HT-29 (cell line): ENCODE data around the gene BCAS3. TPM values are rescaled to one million over a fixed set of nuclear protein-coding genes. Genes with fewer than 3 reads are reported as not detected.
"Not testable (repeated sequence)": the region's sequence is repeated elsewhere in the genome, so short reads cannot be mapped to it uniquely, and the experiment has no call there.

ENCODE experiments used
- DNase-seq: peaks from one replicate; pipeline ENCODE4 v3.0.0-alpha.2; 2015; ENCODE audit warnings: low spot score
- total RNA-seq: library from RNA; depleted of rRNA; stranded (reverse); fragments of >200 nt; shearing (Covaris generic); gene quantifications from 2 replicates; pipeline ENCODE4 v1.2.3, GENCODE V29; 2014

The BCAS3 gene
- total RNA-seq, 1 experiment from 2014 or later = 10.2 TPM

DNA sequence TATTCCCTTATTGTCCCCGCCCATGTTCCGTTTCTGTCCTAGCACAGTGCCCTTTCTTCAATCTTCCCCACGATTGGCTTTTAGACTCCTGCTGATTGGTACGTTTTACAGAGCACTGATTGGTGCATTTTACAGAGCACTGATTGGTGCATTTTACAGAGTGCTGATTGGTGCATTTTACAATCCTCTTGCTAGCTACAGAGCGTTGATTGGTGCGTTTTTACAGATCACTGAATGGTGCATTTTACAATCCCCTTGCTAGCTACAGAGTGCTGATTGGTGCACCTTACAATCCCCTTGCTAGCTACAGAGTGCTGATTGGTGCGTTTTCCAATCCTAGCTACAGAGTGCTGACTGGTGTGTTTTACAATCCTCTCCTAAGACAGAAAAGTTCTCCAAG, 3.0 kb upstream of the BCAS3 start:
- not testable (repeated sequence) for DNase-seq

DNA sequence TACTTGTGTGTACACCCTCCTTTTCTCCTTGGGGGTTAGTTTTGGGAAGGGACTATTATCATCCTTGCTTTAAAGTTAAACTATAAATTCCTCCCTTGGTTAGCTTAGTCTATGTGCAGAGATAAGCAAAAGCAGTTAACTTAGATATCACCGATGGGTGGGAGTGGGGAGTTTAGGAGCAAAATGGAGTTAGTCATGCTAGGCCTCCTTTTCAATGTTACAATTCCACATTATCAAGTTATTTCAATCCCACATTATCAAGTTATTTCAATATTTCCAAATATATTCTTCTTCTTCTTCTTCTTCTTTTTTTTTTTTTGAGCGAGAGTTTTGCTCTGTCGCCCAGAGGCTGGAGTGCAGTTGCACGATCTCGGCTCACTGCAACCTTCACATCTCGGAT, 1.7 kb upstream of the BCAS3 start:
- DNase-seq = no peak

DNA sequence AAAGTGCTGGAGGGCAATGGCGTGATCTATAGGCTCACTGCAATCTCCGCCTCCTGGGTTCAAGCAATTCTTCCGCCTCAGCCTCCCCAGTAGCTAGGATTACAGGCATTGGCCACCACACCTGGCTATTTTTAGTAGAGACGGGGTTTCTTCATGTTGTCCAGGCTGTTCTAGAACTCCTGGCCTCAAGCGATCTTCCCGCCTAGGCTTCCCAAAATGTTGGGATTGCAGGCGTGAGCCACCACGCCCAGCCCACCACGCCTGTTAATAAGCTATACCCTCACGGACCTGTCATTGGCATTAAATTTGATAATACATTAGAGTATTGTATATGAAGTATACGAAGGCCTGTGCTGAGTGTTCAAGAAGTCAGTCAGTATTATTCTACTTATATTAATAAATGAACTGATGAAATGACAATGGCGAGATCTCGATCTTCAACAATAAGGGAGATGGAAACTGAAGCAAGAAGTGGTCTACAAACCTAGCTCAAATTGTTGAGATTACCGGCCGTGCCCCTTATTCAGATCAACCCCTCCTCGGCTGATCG, 818 bp upstream of the BCAS3 start:
- no peak for DNase-seq

DNA sequence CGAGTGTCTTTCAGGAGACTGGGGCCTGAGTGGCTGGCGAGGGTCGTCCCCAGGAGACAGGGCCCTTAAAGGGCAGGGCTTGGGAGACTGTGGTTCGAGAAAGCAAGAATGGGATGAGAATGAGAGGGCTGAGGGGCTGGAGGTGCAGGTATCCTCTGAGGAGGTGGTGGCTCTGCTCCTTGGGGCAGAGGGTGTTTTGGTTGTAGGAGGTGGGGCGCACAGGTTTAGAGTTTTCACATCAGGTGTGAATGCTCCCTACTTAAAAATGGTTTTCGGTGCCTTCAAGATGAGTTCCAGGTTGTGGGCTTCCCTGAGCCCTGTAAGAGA, 430 bp downstream of the BCAS3 start:
- DNase-seq = no peak

DNA sequence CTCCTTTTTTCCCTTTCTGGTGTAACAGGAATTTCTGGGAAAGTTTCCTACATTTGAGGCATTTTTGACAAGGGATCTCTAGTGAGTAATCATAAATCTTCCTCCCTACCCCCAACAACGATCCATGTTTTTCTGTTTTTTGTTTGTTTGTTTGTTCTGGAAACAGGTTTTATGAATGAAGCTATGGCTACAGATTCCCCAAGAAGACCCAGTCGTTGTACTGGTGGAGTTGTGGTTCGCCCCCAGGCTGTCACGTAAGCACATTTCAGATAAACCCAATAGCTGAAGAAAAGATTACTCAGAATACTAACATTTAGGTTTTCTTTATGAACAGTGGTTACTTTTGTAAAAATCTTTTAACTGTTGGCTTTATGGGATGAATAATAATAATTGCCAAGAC, 1.6 kb downstream of the BCAS3 start:
- no peak for DNase-seq

DNA sequence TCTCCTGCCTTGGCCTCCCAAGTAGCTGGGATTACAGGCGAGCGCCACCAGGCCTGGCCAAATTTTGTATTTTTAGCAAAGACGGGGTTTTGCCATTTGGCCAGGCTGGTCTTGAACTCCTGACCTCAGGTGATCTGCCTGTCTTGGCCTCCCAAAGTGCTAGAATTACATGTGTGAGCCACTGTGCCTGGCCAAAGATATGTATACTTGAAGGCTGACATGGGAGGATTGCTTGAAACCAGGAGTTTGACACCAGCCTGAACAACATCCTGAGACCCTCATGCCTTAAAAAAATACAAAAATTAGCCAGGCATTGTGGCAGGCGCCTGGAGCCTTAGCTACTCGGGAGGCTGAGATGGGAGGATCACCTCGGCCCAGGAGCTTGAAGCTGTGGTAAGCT, 3.1 kb downstream of the BCAS3 start:
- no peak for DNase-seq

DNA sequence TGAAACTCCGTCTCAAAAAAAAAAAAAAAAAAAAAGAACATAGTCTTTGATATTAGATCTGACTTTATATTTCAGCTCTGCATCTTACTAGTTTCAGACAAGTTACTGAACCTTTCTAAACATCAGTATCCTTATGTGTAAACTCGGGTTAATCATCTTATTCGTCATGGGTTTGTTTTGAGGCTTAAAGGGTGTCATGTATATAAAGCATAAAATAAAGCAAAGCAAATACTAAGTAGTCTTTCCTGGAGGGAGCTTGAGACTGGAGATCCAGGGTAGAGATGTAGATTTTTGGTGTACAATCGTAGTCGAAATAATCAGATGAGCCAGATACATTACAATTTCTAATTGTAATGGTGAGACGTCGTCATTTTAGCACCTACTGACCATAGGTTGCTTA, 7.8 kb downstream of the BCAS3 start:
- DNase-seq = no peak

DNA sequence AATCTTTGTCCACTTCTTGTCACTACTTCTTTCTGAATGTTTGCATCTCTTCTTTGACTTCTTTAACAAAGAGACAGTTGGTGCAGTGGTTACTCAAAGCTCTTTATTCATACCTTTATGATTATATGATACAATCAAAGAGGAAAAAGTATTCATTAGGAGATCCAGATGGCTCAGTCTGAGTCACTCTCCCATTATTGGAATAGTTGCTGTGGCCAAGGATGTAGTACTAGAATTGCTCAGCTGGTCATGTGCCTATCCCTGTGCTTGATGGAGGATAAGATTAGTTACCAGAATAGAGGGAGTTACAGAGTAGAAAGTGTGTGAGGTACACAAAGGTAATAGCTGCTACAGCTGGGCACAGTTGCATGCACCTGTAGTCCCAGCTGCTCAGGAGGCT, 18.3 kb downstream of the BCAS3 start:
- no peak for DNase-seq

DNA sequence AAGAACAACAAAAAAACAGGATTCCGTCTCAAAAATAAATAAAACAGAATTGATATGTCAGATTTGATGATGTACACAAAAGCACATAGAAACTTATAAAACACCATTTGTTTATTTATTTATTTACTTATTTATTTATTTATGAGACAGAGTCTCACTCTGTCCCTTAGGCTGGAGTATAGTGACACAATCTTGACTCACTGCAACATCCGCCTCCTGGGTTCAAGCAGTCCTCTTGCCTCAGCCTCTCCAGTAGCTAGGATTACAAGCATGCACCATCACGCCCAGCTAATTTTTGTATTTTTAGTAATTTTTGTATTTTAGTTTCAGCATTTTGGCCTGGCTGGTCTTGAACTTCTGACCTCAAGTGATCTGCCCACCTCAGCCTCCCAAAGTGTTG, 21.4 kb downstream of the BCAS3 start:
- no peak for DNase-seq

DNA sequence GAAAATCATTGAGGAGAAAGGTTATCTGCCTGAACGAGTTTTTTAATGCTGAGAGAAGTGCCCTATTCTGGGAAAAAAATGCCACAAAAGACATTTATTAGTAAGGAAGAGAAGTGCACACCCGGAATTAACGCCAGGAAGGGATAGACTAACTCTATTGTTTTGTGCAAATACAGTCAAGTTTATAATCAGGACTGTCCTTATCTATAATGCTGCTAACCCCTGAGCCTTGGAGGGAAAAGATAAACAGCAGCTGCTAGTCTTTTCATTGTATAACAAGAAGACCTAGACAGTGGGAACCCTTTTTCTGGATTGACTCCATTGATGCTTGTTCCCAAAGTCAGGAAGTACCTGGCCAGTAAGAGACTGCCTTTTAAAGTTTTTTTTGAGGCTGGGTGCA, 26.5 kb downstream of the BCAS3 start:
- DNase-seq = no peak

DNA sequence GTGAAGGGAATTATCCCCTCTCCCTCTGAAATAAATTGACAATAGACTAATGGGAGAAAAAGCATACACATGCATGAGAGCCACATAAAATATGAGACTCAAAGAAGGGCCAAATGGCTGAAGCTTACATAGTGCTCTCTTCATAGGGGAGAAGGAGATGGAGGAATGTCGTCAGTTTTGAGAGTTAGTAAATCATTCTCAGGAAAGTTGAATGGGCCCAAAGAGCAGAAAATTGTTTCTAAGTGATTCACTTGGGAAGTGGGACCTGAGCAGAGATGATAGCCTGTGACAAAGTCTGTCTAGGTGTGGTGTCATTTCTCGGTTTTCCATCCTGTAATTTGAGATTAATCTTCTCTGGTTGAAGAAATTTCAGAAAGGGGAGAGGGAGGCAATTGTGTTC, 35.0 kb downstream of the BCAS3 start:
- no peak for DNase-seq

DNA sequence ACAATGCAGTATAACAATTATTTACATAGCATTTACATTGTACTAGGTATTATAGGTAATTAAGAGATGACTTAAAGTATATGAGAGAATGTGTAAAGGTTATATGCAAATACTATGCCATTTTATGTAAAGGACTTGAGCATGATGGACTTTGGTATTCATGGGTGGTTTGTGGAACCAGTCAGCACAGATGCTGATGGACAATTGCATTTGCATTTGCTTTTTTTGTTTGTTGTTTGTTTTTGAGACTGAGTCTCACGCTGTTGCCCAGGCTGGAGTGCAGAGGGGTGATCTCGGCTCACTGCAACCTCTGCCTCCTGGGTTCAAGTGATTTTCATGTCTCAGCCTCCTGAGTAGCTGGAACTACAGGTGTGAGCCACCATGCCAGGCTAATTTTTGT, 36.0 kb downstream of the BCAS3 start:
- DNase-seq = no peak

DNA sequence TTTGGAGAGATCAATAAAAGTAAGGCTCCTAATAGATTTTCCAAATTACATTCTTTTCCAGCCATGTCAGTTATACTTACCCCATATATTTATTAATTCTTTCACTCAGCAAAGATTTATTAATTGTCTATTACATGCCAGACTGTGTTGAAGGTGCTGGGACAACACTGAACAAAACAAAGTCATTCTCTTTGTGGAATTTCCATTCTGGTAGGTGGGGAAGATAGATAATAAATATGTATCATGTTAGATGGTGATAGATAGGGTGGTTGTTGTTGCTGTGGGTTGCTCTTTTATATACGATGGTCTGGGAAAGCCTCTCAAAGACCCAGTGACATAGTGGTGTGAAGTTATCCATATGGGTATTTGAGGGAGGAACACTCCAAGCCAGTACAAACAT, 39.1 kb downstream of the BCAS3 start:
- DNase-seq = no peak

DNA sequence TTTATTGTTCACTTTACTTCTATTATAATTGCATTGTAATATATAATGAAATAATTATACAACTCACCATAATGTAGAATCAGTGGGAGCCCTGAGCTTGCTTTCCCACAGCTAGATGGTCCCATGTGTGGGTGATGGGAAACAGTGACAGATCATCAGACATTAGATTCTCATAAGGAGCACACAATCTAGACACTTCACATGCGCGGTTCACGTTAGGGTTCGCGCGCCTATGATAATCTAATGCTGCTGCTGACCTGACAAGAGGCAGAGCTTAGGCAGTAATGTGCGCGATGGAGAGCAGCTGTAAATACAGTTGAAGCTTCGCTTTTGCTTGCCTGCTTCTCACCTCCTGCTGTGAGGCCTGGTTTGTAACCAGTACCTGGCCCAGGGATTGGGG, 40.2 kb downstream of the BCAS3 start:
- DNase-seq = no peak

DNA sequence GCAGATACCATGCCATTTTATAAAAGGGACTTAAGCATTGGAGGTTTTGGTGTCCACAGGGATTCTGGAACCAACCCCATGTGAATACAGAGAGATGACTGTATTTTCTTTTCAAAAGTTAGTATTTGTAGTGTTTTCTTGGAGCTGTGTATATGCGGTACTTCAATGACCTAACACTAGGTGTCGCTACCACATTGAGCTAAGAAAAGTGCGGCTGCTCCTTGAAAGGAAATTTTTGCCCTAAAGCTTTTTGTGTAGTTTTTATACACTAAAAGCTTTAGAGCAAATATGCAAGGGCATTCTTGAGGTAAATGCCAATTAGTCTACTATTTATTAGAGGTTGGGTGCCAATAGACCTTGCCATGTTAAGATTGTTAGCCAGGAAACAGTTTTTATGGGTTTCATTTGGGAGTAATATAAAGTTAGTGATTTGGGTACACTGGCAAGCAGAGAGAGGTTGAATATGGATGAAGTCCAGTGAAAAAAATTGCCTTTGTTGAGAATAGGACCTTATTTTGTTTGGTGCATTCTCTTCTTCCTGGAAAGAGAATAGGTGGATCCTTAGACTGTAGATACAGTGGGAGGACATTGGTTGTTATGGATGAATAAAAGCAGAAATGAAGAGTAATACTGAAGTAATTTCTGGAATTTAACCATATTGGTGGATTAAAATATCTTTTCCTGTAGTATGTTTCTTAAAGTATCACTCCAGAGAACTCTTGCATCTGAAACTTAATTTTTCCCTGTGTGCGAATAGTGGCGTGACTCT, 43.3 kb downstream of the BCAS3 start:
- DNase-seq = peak; percentile 83

DNA sequence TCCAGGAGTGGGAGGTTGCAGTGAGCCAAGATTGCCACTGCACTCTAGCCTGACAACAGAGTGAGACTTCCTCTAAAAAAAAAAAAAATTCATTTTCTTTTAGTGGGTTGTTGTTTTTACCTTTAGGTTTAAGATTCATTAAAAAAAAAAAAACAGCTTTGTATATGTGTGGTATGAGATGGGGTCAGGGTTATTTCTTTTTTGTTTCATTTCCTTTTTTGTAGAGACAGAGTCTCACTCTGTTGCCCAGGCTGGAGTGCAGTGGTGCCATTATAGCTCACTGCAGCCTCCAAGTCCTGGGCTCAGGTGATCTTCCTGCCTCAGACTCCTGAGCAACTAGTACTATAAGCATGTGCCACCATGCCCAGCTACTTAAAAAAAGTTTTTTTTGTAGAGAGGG, 47.0 kb downstream of the BCAS3 start:
- DNase-seq = no peak

DNA sequence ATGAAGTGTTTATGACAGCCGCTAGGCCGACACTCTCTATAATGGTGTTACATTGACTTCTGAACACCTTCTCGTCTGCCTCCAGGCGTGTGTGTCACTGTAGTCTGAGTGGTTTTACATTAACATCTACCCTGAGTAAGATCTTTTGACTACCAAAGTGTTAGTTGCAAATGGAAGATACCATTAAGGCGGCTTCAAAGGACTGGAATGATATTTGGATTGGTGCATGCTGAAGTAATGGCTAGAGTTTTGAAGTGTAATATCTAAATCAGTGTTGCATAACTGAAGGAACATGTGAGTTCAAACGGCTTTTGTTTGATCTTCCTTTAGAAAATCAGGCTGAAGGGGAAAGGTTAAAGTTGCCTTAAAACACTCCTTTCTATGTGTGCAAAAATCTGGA, 52.2 kb downstream of the BCAS3 start:
- DNase-seq = peak; percentile 3

DNA sequence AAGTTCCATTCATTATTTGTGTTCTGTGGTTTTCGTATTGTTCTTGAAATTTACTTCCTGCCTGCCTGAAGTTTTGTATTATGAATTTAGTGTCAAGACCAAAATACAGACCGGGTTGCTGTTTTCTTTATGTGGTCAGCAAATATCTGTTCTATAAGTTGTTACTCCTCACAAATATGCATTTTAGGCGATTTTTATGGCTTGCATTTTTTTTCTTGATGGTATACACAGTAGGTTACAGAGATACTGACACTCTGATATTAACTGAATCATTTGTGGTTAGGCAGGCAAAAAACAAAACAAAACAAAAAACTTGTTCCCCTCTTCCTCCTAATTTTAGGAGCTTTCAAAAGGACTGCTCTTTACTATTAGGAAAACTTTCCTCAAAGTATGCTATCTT, 52.6 kb downstream of the BCAS3 start:
- DNase-seq = no peak

DNA sequence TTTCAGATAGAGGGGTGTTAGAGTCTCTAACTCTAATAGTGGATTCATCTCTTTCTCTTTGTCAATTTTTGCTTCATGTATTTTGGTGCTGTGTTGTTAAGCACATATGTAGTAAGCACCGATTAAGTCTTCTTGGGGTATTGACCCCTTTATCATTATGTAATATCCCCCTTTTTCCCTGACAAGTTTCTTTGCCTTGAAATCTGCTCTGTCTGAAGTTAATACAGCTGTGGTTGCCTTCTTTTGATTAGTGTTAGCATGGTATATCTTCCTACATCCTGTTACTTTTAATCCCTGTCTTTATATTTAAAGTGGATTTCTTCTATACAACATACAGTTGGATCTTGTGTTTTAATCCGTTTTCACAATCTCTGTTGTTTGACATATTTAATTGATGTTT, 60.6 kb downstream of the BCAS3 start:
- DNase-seq = no peak

DNA sequence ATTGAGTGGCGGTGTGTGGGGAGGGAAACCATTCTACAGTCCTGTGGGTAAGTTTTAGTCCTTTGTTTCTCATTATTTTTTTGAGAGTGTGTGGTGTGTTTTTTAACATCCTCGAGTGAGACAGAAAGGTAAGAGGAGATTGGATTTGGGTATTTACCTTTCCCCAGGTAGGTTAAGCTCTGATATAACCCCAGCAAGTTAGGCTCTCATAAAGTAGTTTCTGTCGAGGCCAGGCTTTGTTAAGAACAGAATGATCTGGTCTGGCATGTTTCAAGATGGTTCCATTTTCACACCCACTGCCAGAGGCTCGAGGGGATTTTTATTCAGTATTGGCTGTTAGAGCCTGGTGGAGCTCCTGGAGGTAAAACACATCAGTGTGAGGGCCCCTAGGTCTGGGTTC, 62.9 kb downstream of the BCAS3 start:
- DNase-seq = no peak

DNA sequence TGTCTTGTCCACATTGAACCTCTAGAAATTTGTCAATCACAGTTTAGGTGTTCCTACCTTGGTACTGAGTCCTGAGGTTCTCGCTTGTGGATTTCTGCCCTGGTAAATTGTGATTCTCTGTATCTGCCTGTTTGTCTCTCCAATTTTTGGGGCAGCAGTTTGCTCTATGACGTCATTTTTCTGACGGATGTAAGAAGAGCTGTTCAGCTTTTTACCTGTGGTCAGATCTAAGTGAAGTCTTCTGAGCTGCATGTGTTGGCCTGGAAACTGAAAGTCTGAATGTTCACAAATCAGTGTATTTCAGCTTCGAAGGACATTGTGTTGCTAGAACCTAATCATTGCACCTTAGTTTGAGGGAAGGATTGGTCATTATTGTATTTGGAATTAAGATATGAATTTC, 63.4 kb downstream of the BCAS3 start:
- no peak for DNase-seq

DNA sequence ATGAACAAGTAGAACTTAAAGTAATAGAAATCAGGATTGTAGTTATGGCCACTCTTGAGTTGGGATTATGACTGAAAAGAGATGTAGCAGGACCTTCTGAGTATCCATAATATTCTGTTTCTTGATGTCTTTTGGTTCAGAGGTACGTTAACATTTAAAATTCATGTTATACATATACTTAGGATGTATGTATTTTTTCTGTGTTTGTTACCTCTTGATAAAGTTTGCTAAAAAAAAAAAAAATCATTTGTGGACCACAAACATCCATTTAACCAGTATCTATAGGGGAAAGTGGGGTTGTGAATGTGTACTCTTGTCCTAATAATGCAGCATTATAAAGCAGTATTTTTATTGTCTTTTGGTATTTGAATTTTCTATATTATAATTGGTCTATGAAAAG, 65.6 kb downstream of the BCAS3 start:
- DNase-seq = no peak

DNA sequence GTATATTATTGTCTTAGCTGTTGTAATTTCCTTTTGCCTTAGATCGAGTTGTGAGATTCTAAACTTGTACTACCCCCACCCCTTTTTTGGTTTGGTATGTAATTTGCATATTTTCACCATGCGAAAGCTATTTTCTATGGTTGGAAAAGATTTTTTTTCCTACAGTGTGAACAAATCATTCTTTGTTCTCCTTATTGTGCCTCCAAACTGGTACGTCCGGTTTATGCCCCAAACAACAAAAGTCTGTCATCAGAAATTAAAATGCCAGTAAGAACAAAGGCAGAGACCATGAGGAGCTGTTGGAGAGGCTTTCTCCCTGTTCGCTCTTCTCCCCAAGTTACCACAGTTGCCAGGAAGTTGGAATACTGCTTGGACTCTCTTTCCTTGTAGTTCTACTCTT, 66.1 kb downstream of the BCAS3 start:
- peak; percentile 82 for DNase-seq

DNA sequence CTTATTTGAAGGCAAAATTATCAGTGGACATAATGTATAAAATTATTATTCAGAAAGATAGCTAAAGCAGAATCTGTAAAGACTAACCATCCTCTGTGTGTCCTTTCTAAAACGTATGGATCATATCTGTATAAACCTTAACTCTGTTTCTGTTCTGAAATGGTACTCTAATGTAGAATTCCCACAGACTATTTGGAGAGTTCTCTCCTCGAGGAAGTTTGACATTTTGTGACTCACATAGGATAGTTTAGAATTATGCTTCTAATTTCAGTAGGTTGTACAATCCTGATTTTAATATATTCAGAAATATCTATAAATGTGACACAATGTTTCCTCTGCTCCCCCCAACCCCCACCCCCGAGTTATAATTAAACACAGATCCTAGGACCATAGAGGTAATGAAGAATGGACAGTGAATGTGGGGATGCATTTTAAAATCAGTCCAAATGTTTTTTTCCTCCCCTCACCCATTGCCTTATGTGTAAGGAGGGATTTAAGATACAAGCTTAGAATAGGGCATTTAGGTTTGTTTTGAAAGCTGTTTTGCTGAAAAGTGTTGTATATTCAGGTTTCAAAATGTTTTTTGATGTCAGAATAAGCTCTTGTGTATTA, 66.8 kb downstream of the BCAS3 start:
- DNase-seq = no peak
